ENCODE data around the gene TUBD1. TPM values are rescaled to one million over a fixed set of nuclear protein-coding genes. Genes with fewer than 3 reads are reported as not detected.
A peak's percentile ranks its signal among the peaks of the same experiment; 100 is the strongest.

Gene TUBD1
- total and polyA plus RNA-seq, 2 of the 13 experiments (the other 11 are each of a cell fraction or from before 2014, with no cell fraction given) = 18.2 to 25.9 TPM

DNA sequence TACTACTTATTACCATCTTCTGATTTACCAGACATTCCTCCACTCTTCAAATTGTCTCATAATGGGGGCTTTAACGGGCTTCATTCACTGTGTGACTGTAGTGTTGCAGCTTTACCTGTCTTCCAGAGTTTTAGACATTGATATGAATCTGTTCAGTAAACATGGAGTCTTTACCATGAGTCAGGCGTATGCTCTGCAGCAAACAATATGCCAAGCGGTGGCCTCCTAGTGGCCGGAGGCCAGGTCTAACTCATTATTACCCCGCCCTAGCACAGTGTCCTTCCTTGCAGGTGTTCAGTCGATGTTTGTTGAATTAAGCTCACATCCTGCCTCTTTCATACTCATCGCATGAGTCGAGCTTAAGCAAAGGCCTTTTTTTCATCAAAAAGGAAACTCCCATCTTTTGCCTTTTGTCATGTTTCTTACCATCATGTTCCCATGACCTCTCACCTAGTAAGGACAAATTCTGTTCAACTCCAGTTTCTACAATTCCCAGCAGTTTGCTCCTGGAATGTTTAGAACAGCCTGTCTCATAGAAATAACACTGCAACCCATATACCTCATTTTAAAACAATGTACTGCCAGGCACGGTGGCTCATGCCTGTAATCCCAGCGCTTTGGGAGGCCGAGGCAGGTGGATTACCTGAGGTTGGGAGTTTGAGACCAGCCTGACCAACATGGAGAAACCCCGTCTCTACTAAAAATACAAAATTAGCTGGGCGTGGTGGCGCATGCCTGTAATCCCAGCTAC lies 39.4 kb downstream of the TUBD1 start (continued):
- TF ChIP-seq, protein P1, sequence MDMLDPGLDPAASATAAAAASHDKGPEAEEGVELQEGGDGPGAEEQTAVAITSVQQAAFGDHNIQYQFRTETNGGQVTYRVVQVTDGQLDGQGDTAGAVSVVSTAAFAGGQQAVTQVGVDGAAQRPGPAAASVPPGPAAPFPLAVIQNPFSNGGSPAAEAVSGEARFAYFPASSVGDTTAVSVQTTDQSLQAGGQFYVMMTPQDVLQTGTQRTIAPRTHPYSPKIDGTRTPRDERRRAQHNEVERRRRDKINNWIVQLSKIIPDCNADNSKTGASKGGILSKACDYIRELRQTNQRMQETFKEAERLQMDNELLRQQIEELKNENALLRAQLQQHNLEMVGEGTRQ (IDR thresholded peaks at IDR 0.05; ENCODE audit: low read depth, low read length) = no peak
- TF ChIP-seq, protein P1 (CRISPR knock-in tag; IDR thresholded peaks at IDR 0.05; ENCODE audit: borderline replicate concordance) = no peak
- TF ChIP-seq, protein P2, sequence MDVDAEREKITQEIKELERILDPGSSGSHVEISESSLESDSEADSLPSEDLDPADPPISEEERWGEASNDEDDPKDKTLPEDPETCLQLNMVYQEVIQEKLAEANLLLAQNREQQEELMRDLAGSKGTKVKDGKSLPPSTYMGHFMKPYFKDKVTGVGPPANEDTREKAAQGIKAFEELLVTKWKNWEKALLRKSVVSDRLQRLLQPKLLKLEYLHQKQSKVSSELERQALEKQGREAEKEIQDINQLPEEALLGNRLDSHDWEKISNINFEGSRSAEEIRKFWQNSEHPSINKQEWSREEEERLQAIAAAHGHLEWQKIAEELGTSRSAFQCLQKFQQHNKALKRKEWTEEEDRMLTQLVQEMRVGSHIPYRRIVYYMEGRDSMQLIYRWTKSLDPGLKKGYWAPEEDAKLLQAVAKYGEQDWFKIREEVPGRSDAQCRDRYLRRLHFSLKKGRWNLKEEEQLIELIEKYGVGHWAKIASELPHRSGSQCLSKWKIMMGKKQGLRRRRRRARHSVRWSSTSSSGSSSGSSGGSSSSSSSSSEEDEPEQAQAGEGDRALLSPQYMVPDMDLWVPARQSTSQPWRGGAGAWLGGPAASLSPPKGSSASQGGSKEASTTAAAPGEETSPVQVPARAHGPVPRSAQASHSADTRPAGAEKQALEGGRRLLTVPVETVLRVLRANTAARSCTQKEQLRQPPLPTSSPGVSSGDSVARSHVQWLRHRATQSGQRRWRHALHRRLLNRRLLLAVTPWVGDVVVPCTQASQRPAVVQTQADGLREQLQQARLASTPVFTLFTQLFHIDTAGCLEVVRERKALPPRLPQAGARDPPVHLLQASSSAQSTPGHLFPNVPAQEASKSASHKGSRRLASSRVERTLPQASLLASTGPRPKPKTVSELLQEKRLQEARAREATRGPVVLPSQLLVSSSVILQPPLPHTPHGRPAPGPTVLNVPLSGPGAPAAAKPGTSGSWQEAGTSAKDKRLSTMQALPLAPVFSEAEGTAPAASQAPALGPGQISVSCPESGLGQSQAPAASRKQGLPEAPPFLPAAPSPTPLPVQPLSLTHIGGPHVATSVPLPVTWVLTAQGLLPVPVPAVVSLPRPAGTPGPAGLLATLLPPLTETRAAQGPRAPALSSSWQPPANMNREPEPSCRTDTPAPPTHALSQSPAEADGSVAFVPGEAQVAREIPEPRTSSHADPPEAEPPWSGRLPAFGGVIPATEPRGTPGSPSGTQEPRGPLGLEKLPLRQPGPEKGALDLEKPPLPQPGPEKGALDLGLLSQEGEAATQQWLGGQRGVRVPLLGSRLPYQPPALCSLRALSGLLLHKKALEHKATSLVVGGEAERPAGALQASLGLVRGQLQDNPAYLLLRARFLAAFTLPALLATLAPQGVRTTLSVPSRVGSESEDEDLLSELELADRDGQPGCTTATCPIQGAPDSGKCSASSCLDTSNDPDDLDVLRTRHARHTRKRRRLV (CRISPR knock-in tag; IDR thresholded peaks at IDR 0.05) = peak; percentile 84
- TF ChIP-seq ZNF24 (IDR thresholded peaks at IDR 0.05) (peak; percentile 82), ELF1 (CRISPR knock-in tag; IDR thresholded peaks at IDR 0.05) (peak; percentile 66), PHF20 (CRISPR knock-in tag; IDR thresholded peaks at IDR 0.05) (no peak), THYN1 (CRISPR knock-in tag; IDR thresholded peaks at IDR 0.05; ENCODE audit: borderline replicate concordance, low read depth) (no peak), ZNF570 (CRISPR knock-in tag; IDR thresholded peaks at IDR 0.05; ENCODE audit: borderline replicate concordance) (no peak), SIX1 (CRISPR knock-in tag; IDR thresholded peaks at IDR 0.05; ENCODE audit: borderline replicate concordance) (peak; percentile 81; the same call in 1 of the 2 replicates)
- TF ChIP-seq, protein P3, sequence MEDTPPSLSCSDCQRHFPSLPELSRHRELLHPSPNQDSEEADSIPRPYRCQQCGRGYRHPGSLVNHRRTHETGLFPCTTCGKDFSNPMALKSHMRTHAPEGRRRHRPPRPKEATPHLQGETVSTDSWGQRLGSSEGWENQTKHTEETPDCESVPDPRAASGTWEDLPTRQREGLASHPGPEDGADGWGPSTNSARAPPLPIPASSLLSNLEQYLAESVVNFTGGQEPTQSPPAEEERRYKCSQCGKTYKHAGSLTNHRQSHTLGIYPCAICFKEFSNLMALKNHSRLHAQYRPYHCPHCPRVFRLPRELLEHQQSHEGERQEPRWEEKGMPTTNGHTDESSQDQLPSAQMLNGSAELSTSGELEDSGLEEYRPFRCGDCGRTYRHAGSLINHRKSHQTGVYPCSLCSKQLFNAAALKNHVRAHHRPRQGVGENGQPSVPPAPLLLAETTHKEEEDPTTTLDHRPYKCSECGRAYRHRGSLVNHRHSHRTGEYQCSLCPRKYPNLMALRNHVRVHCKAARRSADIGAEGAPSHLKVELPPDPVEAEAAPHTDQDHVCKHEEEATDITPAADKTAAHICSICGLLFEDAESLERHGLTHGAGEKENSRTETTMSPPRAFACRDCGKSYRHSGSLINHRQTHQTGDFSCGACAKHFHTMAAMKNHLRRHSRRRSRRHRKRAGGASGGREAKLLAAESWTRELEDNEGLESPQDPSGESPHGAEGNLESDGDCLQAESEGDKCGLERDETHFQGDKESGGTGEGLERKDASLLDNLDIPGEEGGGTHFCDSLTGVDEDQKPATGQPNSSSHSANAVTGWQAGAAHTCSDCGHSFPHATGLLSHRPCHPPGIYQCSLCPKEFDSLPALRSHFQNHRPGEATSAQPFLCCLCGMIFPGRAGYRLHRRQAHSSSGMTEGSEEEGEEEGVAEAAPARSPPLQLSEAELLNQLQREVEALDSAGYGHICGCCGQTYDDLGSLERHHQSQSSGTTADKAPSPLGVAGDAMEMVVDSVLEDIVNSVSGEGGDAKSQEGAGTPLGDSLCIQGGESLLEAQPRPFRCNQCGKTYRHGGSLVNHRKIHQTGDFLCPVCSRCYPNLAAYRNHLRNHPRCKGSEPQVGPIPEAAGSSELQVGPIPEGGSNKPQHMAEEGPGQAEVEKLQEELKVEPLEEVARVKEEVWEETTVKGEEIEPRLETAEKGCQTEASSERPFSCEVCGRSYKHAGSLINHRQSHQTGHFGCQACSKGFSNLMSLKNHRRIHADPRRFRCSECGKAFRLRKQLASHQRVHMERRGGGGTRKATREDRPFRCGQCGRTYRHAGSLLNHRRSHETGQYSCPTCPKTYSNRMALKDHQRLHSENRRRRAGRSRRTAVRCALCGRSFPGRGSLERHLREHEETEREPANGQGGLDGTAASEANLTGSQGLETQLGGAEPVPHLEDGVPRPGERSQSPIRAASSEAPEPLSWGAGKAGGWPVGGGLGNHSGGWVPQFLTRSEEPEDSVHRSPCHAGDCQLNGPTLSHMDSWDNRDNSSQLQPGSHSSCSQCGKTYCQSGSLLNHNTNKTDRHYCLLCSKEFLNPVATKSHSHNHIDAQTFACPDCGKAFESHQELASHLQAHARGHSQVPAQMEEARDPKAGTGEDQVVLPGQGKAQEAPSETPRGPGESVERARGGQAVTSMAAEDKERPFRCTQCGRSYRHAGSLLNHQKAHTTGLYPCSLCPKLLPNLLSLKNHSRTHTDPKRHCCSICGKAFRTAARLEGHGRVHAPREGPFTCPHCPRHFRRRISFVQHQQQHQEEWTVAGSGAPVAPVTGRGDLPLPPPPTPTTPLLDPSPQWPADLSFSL (CRISPR knock-in tag; IDR thresholded peaks at IDR 0.05) = no peak
- TF ChIP-seq, protein P4, sequence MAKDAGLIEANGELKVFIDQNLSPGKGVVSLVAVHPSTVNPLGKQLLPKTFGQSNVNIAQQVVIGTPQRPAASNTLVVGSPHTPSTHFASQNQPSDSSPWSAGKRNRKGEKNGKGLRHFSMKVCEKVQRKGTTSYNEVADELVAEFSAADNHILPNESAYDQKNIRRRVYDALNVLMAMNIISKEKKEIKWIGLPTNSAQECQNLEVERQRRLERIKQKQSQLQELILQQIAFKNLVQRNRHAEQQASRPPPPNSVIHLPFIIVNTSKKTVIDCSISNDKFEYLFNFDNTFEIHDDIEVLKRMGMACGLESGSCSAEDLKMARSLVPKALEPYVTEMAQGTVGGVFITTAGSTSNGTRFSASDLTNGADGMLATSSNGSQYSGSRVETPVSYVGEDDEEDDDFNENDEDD (CRISPR knock-in tag; IDR thresholded peaks at IDR 0.05; ENCODE audit: borderline replicate concordance) = peak; percentile 83; the same call in 1 of the 2 replicates
- TF ChIP-seq, protein P5, sequence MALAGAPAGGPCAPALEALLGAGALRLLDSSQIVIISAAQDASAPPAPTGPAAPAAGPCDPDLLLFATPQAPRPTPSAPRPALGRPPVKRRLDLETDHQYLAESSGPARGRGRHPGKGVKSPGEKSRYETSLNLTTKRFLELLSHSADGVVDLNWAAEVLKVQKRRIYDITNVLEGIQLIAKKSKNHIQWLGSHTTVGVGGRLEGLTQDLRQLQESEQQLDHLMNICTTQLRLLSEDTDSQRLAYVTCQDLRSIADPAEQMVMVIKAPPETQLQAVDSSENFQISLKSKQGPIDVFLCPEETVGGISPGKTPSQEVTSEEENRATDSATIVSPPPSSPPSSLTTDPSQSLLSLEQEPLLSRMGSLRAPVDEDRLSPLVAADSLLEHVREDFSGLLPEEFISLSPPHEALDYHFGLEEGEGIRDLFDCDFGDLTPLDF (CRISPR knock-in tag; IDR thresholded peaks at IDR 0.05) = no peak
